HG02852 (cell line): ENCODE measurements around the gene TRIP13.
"Not testable (repeated sequence)": the region's sequence is repeated elsewhere in the genome, so short reads cannot be mapped to it uniquely, and the experiment has no call there.

ENCODE experiments used
- ATAC-seq: cut with Tn5 transposase; IDR thresholded peaks from one replicate; pipeline ENCODE4 v1.9.1; 2021; ENCODE audit warnings: mild to moderate bottlenecking, moderate library complexity; ENCODE audit not compliant: unreplicated experiment

TRIP13 gene

GRCh38 chr5:916441-917293 is 24.0 kb downstream of the TRIP13 start:
- ATAC-seq: no peak

- ATAC-seq: not testable (repeated sequence)
Observed at GRCh38 chr5:918717-919116, 26.0 kb downstream of the TRIP13 start.

GRCh38 chr5:919356-920000 is 26.8 kb downstream of the TRIP13 start:
- ATAC-seq: no peak

GRCh38 chr5:920321-920720 is 27.6 kb downstream of the TRIP13 start:
- ATAC-seq: no peak

GRCh38 chr5:921456-922435 is 29.1 kb downstream of the TRIP13 start:
- ATAC-seq: no peak

- ATAC-seq: no peak
Observed at GRCh38 chr5:922436-923280, 30.0 kb downstream of the TRIP13 start.

- peak; percentile 73 for ATAC-seq
Observed at GRCh38 chr5:923281-923873, 30.7 kb downstream of the TRIP13 start.

GRCh38 chr5:926417-927171 is 33.9 kb downstream of the TRIP13 start:
- no peak for ATAC-seq

- ATAC-seq: no peak
Observed at GRCh38 chr5:927172-928015, 34.7 kb downstream of the TRIP13 start.

- not testable (repeated sequence) for ATAC-seq
Observed at GRCh38 chr5:929182-929581, 36.5 kb downstream of the TRIP13 start.

GRCh38 chr5:929596-929995 is 36.9 kb downstream of the TRIP13 start:
- no peak for ATAC-seq

GRCh38 chr5:930866-931265 is 38.2 kb downstream of the TRIP13 start:
- no peak for ATAC-seq

- ATAC-seq: no peak
Observed at GRCh38 chr5:931570-932145, 39.0 kb downstream of the TRIP13 start.

GRCh38 chr5:932151-932627 is 39.5 kb downstream of the TRIP13 start:
- ATAC-seq: no peak

- ATAC-seq: no peak
Observed at GRCh38 chr5:932628-933250, 40.1 kb downstream of the TRIP13 start.

- ATAC-seq: no peak
Observed at GRCh38 chr5:933251-933861, 40.7 kb downstream of the TRIP13 start.

GRCh38 chr5:933951-934350 is 41.3 kb downstream of the TRIP13 start:
- not testable (repeated sequence) for ATAC-seq
